Mesenteric fat pad (tissue), 1 donor: ENCODE results near the gene MIPEP. TPM values are rescaled to one million over a fixed set of nuclear protein-coding genes. Genes with fewer than 3 reads are reported as not detected.
"Not testable (repeated sequence)": the region's sequence is repeated elsewhere in the genome, so short reads cannot be mapped to it uniquely, and the experiment has no call there.

Experiments
- DNase-seq: peaks from one replicate; pipeline ENCODE4 v3.0.0-alpha.2; 2020; ENCODE audit warnings: low spot score
- total RNA-seq: library from RNA; stranded (reverse); fragmentation: NEBNext Ultra II Directional; extraction: Animal tissue kit (Norgen Biotek cat#: 25700); gene quantifications from one replicate; pipeline ENCODE4 v1.2.1, GENCODE V29; 2021
- donor health status: DM: yes; HTN: yes; CAD: no.

MIPEP gene
- total RNA-seq, 1 donor from 2014 or later: 9.9 TPM

- DNase-seq: no peak
These were observed 139.8 kb downstream of the MIPEP start for GRCh38 chr13:23749288-23749873.

- DNase-seq: no peak
These were observed 140.8 kb downstream of the MIPEP start for GRCh38 chr13:23748109-23748990.

DNA sequence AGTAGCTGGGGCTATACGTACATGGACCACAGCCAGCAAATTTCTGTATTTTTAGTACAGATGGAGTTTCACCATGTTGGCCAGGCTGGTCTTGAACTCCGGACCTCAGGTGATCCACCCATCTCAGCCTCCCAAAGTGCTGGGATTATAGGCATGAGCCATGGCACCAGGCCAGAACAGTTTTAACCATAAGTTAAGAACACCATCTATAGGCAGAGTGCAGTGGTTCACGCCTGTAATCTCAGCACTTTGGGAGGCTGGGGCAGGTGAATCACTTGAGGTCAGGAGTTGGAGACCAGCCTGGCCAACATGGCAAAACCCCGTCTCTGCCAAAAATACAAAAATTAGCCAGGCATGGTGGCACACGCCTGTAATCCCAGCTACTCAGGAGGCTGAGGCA is 143.1 kb downstream of the MIPEP start:
- DNase-seq: not testable (repeated sequence)

GRCh38 chr13:23744315-23744714 is 144.9 kb downstream of the MIPEP start:
- DNase-seq: no peak

GRCh38 chr13:23743278-23744076 is 145.7 kb downstream of the MIPEP start:
- no peak for DNase-seq

DNA sequence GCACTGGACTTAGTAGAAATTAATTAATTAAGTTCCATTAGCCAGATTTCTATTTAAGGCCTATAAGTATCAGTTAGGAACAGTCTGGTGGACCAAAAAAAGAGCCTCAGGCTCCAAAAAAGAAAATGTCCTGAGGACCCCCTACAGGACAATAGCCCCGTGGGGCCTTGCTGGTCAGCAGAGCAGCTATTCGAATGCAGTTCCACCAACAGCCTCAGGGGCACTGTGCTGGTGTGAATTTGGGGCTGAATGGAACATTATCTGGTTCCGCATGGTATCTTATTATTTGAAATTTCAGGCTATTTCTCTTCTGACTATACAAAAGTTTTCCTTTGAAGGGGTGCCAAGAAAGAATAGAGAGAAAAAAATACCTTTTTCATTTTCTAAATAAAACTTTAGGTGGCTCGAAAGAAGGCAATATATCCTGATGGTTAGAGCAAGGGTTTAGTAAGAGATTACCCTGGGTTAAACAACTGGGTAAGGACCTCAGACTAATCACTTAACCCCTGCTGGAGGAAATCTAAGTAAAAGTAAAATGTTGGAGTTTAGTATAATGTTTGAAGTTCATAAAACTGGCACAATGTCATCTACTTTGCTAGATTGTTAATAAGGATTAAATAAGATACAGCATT is 147.2 kb downstream of the MIPEP start:
- DNase-seq: no peak

- no peak for DNase-seq
These were observed 149.2 kb downstream of the MIPEP start for GRCh38 chr13:23740002-23740401.

- DNase-seq: no peak
These were observed 149.6 kb downstream of the MIPEP start for GRCh38 chr13:23739596-23739995.

DNA sequence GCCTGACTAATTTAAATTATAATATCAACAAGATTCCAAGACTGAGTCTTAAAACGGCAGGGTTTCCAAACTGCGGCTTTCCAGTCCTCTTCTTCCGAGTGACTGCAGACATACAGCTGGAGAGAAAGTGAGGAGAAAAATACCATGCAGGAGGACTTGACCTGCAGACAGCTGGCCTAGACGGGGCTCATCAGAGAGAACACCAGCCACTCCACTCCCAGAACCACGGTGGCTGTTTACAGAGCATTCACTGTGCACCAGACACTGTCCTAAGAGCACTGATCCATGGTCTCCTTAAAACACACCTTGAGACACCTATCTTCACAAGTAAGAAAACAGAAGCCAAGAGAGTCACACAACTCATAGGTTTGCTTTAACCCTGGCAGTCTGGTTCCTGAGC is 152.7 kb downstream of the MIPEP start:
- no peak for DNase-seq

DNA sequence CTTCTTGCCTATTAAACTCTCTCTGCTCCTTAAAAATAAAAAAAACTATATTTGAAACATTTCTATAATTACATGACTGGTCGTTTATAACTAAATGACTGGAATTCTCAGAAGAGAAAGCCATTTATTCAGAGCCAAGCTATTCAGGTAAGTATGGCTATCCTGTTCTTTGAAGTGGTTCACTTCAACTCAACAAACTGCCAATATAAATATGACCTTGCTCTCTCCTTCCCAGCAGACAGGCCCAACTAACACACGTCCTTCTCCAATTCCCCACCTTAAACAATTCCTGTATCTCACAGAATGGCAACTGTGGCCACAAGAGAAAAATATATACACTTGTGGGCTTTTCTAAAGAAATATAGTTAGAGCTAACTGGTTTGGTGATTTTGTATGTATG is 153.9 kb downstream of the MIPEP start:
- no peak for DNase-seq

DNA sequence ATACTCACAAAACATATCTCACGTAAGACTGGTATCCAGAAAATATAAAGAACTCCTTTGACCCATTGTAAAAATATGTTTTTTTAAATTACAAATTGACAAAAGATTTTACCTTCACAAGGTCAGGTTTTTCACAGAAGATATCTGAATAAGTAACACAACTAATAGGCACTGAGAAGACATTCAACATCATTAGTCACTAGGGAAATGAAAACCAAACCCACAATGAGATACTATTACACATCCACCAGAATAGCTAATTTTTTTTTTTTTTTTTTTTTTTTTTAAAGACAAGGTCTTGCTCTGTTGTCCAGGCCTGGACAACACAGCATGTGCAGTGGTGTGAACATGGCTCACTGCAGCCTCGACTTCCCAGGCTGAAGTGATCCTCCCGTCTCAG is 157.5 kb downstream of the MIPEP start:
- DNase-seq: no peak

DNA sequence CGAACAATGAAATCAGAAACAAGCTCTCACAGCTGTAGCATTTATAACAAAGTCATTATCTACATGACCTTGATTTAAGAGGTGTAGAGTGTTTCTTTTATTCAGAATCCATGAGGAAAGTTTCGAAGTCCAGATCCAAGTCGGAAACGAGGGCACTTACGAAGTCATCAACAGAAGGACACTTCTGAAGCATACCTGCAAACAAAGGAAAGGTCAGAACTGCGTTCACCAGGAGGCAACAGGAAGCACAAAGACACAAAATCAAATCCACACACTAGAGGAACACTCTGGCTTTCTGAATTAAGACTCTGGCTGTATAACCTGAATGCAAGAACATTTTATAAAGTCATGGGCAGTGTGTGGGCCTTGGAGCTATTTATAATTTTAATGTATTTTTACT is 158.9 kb downstream of the MIPEP start:
- no peak for DNase-seq

DNA sequence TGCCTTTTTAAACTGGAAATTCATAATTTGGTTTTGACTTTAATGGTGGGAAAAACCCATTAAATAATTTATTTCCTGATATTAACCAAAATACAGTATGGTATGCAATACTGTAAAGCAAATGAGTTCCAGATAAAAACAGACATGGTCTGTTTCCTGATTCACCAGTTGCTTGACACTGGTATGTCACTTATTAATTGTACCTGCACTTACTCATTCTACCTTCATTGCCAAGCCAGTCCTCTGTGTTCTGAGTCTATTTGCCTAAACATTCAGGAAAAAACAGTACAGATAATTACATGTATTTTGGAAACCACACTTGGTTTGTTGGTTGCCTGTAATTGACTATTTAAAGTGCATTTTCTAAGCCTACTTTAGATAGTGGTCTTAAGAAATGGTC is 159.7 kb downstream of the MIPEP start:
- no peak for DNase-seq

DNA sequence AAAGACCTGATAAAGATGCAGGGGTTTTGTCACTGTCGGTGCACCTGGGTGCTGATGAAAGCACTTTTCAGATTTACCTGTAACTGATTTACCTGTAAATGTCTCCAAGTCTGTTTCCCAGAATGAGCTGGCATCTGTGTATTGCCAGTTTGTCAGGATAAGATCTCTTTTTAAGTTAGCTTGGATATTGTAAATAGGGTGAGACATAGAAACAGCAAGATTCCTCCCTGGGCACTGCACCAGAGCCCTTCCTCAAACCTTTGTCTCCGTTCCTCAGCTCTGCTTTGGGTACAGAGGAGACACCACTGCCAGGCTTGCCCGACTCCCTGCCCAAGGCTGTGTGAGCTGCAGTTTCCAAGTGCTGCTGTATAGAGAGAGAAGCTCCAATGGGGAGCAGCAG is 160.4 kb downstream of the MIPEP start:
- no peak for DNase-seq

DNA sequence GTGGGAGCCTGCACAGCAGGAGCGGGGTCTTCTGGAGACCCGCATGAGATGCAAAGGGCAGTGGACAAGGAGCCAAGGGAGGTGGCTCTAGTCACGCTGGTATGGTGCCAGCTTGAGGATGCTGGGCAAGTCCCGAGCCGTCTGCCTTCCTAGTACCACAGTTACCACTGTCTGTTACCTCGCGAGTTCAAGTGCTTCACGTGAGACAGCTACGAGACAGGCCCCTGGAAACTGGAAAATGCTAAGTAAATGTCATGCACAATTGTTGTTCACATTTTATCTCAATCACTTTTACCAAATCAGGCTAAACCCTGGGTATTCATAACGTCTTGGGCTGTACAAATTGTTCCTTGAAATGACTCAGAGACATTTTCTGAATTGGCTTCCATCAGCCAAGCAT is 163.3 kb downstream of the MIPEP start:
- no peak for DNase-seq

DNA sequence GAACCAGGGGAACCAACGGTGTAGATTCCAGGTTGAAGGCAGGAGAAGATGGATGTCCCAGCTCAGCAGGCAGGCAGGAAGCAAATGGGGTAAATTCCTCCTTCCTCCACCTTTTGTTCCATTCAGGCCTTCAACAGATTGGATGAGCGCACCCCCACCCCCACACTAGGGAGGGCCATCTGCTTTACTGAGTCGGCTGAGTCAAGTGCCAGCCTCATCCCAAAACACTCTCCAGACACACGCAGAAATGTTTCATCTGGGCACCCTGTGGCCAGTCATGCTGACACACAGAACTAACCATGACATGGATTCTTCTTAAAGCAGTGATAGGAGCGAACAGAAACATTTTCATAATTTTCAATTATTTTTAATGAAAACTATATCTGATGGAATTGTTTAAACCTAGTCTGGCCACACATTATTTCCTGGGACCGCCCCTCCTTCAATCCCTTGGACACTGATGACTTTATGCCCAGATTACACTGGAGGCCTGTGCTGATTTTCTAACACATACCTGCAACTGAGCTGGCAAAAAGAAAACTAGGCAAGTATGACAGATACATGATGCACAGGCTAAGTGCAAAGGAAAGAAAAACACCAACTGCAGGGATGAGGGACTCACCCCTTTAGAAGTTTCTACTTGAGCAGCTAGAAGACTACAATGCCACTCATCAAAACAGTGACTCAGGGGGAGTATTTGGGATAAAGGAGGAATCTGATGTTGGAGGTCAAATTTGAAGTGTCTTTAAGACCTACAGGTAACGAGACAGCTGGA is 164.8 kb downstream of the MIPEP start:
- no peak for DNase-seq

- DNase-seq: no peak
These were observed 165.7 kb downstream of the MIPEP start for GRCh38 chr13:23723471-23723870.

DNA sequence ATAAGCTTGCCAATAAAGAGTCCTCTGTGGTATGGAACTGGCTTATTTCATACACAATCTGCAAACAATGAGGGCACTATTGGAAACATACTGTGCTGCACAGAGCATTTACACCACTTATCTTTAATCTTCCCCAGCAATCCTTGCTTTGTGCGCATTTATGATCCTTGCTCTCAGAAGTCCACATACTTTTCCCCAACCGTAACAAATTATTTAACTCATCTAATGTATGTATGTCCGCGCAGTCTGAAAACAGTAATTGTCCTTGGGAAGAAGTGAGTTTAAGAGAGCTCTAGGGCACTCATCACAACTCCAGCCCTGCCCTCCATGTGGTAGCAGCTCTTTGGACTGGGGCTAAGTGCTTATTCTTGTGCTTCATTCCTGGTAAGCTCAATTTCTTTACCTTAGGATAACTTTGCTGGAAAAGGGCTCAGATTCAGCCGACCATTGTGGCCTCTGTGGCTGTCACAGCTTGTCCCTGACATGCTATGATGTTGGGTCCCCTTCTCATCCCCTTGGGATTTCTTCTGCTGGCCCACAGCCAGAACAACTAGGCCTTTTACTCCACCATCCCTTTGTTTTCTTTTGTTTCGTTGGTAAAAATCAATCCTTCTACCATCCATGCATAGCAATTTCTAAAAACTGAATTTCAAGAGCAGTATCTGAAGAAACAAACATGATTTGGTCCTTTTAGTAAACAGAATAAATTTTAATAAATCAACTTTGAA is 166.3 kb downstream of the MIPEP start:
- DNase-seq: no peak

DNA sequence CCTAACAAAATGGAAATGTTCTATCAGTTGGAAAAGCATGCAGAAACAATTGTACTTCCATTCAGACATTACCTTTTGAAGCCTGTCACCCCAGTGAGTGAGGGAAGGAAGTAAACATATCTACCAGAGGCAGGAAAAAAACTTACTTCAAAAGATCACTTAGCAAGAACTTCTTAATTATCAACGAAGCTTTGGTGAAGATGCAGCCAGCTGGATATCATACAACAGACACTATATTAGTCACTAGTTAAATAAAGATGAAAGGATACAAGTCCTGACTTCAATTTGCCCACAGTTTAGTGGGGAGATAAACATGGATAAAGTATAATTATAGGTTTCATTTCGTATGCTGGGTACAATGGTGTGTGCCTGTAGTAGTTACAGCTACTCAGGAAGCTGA is 170.2 kb downstream of the MIPEP start:
- no peak for DNase-seq

- no peak for DNase-seq
These were observed 172.8 kb downstream of the MIPEP start for GRCh38 chr13:23716401-23716800.
